Stomach (tissue), 9 donors: ENCODE results near the gene ZDHHC21. TPM values are rescaled to one million over a fixed set of nuclear protein-coding genes. Genes with fewer than 3 reads are reported as not detected.

Source experiments
- DNase-seq, 2 donors: peaks; one replicate each; pipeline versions ENCODE4 v3.0.0 to v3.0.0-alpha.2; 2013 to 2019
- H3K27ac ChIP-seq, 5 donors: fragments of 200-600 bp in 4 of 5; sonication (generic) in 4 of 5; one replicate each; pipeline ENCODE4 v1.5.1; 2013 to 2019; ENCODE audit warnings: mild to moderate bottlenecking in 1 of 5, moderate library complexity in 1 of 5
- H3K27me3 ChIP-seq, 3 donors: fragments of 200-600 bp; sonication (generic); one replicate each; pipeline ENCODE4 v1.5.1; 2017 to 2019; ENCODE audit warnings: mixed run types in 1 of 3
- H3K36me3 ChIP-seq, 4 donors: fragments of 200-600 bp; sonication (generic); 1 replicate in 3 of 4; 2 replicates in 1 of 4; pipeline ENCODE4 v1.5.1; 2016 to 2019
- H3K4me1 ChIP-seq, 4 donors: fragments of 200-600 bp; sonication (generic); one replicate each; pipeline ENCODE4 v1.5.1; 2016 to 2019
- H3K4me3 ChIP-seq, 4 donors: fragments of 200-600 bp; sonication (generic) in 3 of 4; one replicate each; pipeline ENCODE4 v1.5.1; 2016 to 2019; ENCODE audit warnings: mild to moderate bottlenecking in 1 of 4
- H3K9me3 ChIP-seq, 4 donors: fragments of 200-600 bp; sonication (generic); one replicate each; pipeline ENCODE4 v1.5.1; 2016 to 2019
- EP300 ChIP-seq: sonication (generic); formaldehyde crosslinking; IDR thresholded peaks from one replicate; pipeline ENCODE4 v1.6.1; 2017; ENCODE audit warnings: antibody characterized with exemption
- POLR2A ChIP-seq, 4 donors: fragments of 450-650 bp; IDR thresholded peaks; one replicate each; pipeline ENCODE4 v1.6.1; 2016; ENCODE audit warnings: antibody characterized with exemption in 4 of 4, control low read depth in 2 of 4, mild to moderate bottlenecking in 1 of 4, moderate library complexity in 1 of 4
- POLR2AphosphoS5 ChIP-seq, 3 donors: sonication (generic); formaldehyde crosslinking; IDR thresholded peaks; one replicate each; pipeline ENCODE4 v1.6.1; 2016; ENCODE audit warnings: antibody characterized with exemption in 3 of 3
- WGBS, 5 donors: extraction: QIAGEN DNeasy Blood & Tissue Kit in 3 of 5; methylation state at CpG; one replicate each; pipeline versions ENCODE4 v1.1.5 to v1.1.7; 2013 to 2018; 5-methylcytosine and 5-hydroxymethylcytosine counted together
- intact Hi-C: fragments of 100-400 bp; cut with DNase I; formaldehyde crosslinking; loops from one replicate; pipeline ENCODE4 v1.15.1; 2023; ENCODE audit warnings: low total_unique reads
- polyA plus RNA-seq, 3 donors: library from polyadenylated mRNA; stranded (reverse); fragments of 200-250 nt; gene quantifications; one replicate each; pipeline ENCODE4 v1.2.3, GENCODE V29; 2013
- total RNA-seq, 5 donors: library from RNA; depleted of rRNA; stranded (reverse); fragments of >200 nt; gene quantifications; one replicate each; pipeline versions ENCODE4 v1.1.0 to v1.2.3, GENCODE V29; 2014 to 2016
- TF ChIP-seq, protein P1 (sequence below), 7 experiments: fragments of 450-650 bp in 4 of 7; fragments of 200-600 bp in 3 of 7; sonication (generic) in 3 of 7; IDR thresholded peaks; one replicate each; pipeline ENCODE4 v1.5.1; 2016 to 2019; ENCODE audit warnings: antibody characterized with exemption in 7 of 7, control low read depth in 2 of 7, mild to moderate bottlenecking in 1 of 7
- donor health status: healthy with polysubstance abuse.
- donor health status: Bipolar disorder and iron deficiency.
- donor health status: healthy.

Gene ZDHHC21
- total and polyA plus RNA-seq, 8 donors = 1.2 to 33.4 (median 4.7) TPM

DNA sequence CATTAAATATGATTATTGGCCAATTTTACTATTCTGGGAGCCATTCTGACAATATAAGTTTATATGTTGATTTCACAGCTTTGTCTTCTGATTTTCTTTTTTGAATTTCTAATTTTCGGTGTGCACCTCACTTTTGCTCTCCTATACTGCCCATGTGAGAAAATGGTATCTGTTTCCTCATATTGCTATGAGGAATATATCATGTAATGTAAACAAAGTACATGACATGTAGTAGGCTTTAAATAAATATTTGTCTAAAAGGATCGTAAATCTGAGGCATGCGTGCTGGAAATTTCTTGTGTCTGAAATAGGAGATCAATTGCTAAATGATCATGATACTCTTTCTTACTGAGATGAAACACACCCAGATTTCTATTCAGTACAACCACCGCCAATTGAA, 119.9 kb downstream of the ZDHHC21 start:
- Histone ChIP-seq H3K36me3 (no peaks in the 10 kb centered on the region), H3K27me3 (no peaks in the 10 kb centered on the region), H3K27ac (no peak overlapping the region), H3K9me3 (peaks cover 0 to 19% (median 8%) of the 10 kb centered on the region in 4 donors), H3K4me1 (no peaks in the 10 kb centered on the region), H3K4me3 (no peak overlapping the region)
- 55 to 71% (median 66%) methylated on average over 4 of the region's 4 CpGs for WGBS, 5 donors
- no peak for DNase-seq
- TF ChIP-seq POLR2A (IDR thresholded peaks at IDR 0.05) (no peak), POLR2AphosphoS5 (IDR thresholded peaks at IDR 0.05) (no peak), EP300 (no peak)
- TF ChIP-seq, protein P1, sequence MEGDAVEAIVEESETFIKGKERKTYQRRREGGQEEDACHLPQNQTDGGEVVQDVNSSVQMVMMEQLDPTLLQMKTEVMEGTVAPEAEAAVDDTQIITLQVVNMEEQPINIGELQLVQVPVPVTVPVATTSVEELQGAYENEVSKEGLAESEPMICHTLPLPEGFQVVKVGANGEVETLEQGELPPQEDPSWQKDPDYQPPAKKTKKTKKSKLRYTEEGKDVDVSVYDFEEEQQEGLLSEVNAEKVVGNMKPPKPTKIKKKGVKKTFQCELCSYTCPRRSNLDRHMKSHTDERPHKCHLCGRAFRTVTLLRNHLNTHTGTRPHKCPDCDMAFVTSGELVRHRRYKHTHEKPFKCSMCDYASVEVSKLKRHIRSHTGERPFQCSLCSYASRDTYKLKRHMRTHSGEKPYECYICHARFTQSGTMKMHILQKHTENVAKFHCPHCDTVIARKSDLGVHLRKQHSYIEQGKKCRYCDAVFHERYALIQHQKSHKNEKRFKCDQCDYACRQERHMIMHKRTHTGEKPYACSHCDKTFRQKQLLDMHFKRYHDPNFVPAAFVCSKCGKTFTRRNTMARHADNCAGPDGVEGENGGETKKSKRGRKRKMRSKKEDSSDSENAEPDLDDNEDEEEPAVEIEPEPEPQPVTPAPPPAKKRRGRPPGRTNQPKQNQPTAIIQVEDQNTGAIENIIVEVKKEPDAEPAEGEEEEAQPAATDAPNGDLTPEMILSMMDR (IDR thresholded peaks at IDR 0.05) = no peak
- intact Hi-C loops = no loop called here

DNA sequence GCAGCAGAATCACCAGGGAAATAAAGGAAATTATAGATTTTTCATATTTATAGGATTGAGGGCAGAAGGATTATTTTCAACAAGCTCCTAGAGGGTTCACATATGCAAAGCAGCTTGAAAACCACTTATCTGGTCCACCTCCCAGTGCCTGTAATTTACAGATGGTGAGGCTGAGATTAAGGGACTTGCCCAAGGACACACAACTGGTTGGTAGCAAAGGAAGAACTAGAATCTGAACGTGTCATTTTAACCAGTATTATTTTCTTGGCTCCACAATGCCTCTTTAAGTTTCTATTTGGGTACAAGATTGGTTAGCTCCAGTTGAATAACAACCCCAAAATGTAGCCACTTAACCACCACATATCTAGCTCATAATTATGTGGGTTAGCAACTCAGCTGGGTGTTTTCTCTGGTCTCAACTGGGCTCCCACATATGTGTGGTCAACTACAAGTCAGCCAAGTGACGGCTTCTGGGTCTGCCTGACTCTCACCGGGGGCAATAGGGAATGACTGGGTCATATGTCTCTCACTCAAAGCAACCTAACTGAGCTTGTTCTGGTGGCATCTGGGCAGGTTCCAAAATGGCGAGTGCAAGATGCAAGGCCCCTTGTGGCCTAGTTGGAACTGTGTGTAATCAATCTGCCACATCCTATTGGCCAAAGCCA, 127.7 kb downstream of the ZDHHC21 start:
- Histone ChIP-seq H3K27ac (no peak overlapping the region), H3K36me3 (no peaks in the 10 kb centered on the region), H3K9me3 (no peaks in the 10 kb centered on the region), H3K4me3 (no peak overlapping the region), H3K27me3 (no peaks in the 10 kb centered on the region), H3K4me1 (no peaks in the 10 kb centered on the region)
- TF ChIP-seq EP300 (no peak), POLR2A (IDR thresholded peaks at IDR 0.05) (no peak), POLR2AphosphoS5 (IDR thresholded peaks at IDR 0.05) (no peak)
- TF ChIP-seq, protein P1 (IDR thresholded peaks at IDR 0.05) = no peak
- intact Hi-C loops = no loop called here
- DNase-seq = no peak
- WGBS, 5 donors = 58 to 80% (median 66%) methylated on average over 3 to 4 of the region's 4 CpGs

DNA sequence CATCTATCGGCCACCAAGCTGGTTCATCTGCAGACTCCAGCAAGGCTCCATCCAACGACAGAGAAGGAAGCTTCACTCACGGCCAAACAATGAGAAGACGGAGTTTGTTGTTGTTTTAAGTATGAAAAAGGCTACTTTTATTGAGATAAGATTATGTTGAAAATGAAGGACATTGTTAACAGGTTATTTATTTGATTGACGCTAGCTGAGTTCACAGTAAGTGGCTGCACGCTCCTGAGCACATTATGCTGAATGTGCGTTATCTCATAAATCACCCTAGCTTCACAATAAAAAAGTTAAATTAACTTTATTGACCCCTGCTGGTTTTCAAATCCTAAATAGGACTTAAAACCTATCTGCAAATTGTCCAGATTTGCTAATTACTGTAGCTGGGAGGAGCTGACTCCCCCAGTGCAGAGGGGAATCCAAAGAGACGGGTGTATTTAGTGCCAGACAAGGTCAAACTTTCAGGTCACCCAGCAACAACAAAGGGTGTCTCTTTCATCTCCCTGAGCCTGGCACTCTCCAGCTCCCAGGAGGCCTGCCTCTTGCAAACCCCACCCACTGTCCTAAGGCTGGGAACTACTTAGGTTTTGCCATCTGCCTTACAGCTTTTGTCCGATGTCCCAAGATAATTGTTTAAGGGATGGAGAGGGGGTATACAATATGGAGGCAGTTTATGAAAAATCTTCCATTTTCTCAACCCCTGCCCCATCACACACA, 129.2 kb downstream of the ZDHHC21 start:
- 82 to 90% (median 84%) methylated on average over 9 of the region's 9 CpGs for WGBS, 5 donors
- Histone ChIP-seq H3K36me3 (no peaks in the 10 kb centered on the region), H3K9me3 (no peaks in the 10 kb centered on the region), H3K4me3 (no peak overlapping the region), H3K4me1 (no peaks in the 10 kb centered on the region), H3K27me3 (no peaks in the 10 kb centered on the region), H3K27ac (no peak overlapping the region)
- DNase-seq = no peak
- intact Hi-C loops = no loop called here
- TF ChIP-seq EP300 (no peak), POLR2AphosphoS5 (IDR thresholded peaks at IDR 0.05) (no peak), POLR2A (IDR thresholded peaks at IDR 0.05) (no peak)
- TF ChIP-seq, protein P1 (IDR thresholded peaks at IDR 0.05) = no peak

DNA sequence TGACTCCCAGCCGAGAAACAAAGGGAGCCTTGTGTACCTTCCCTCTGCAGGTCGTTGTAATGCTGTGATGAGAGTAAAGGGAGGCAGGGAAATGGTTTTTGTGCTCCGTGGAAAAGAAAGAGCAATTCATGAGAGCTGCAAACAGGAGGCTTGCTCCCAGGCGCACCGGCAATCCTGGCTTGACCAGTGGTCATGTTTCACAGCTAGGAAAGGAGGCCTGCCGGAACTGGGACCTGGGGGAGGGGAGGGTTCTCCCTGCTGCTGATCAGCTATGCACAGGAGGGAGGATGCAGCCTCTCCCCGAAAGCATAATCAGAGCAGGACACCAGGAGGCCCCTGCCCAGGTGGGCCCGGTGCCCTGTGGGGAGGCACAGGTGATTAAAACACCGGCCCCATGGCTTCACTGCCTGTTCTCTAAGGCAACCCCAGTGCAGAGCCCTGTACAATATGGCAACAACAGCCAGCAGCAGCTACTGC, 131.3 kb downstream of the ZDHHC21 start:
- no peaks in the 10 kb centered on the region for H3K9me3 ChIP-seq
- H3K27ac ChIP-seq = no peak overlapping the region
- no peak overlapping the region for H3K4me3 ChIP-seq
- 24 to 39% (median 32%) methylated on average over 9 of the region's 9 CpGs for WGBS, 5 donors
- TF ChIP-seq POLR2A (IDR thresholded peaks at IDR 0.05) (no peak), POLR2AphosphoS5 (IDR thresholded peaks at IDR 0.05) (no peak), EP300 (no peak)
- TF ChIP-seq, protein P1 (IDR thresholded peaks at IDR 0.05) = no peak
- no peaks in the 10 kb centered on the region for H3K36me3 ChIP-seq
- H3K27me3 ChIP-seq = no peaks in the 10 kb centered on the region
- no peaks in the 10 kb centered on the region for H3K4me1 ChIP-seq
- DNase-seq = peak in 1 of 2 donors; percentile 56
- intact Hi-C loops = no loop called here

Other genes starting within 250 kb of the ZDHHC21 start
- not detected for gene CER1, start 29.3 kb upstream of the ZDHHC21 start, total RNA-seq
- gene CER1, start 29.3 kb upstream of the ZDHHC21 start, polyA plus RNA-seq = not detected
- 10 to 100 TPM in 1 of 5 donors, 1 to 10 TPM in 2, under 1 TPM in 1, not detected in 1; 0.58 to 14.7 (median 1.5) TPM for gene FREM1, start 217.0 kb upstream of the ZDHHC21 start, total RNA-seq
- gene FREM1, start 217.0 kb upstream of the ZDHHC21 start, polyA plus RNA-seq = under 1 TPM; 0.12 to 0.55 (median 0.31) TPM